ENCODE results near the gene HOXC5. TPM values are rescaled to one million over a fixed set of nuclear protein-coding genes. Genes with fewer than 3 reads are reported as not detected.

The HOXC5 gene
- total and polyA plus RNA-seq, 8 donors = 0.25 to 1.3 TPM; not detected in 6

DNA sequence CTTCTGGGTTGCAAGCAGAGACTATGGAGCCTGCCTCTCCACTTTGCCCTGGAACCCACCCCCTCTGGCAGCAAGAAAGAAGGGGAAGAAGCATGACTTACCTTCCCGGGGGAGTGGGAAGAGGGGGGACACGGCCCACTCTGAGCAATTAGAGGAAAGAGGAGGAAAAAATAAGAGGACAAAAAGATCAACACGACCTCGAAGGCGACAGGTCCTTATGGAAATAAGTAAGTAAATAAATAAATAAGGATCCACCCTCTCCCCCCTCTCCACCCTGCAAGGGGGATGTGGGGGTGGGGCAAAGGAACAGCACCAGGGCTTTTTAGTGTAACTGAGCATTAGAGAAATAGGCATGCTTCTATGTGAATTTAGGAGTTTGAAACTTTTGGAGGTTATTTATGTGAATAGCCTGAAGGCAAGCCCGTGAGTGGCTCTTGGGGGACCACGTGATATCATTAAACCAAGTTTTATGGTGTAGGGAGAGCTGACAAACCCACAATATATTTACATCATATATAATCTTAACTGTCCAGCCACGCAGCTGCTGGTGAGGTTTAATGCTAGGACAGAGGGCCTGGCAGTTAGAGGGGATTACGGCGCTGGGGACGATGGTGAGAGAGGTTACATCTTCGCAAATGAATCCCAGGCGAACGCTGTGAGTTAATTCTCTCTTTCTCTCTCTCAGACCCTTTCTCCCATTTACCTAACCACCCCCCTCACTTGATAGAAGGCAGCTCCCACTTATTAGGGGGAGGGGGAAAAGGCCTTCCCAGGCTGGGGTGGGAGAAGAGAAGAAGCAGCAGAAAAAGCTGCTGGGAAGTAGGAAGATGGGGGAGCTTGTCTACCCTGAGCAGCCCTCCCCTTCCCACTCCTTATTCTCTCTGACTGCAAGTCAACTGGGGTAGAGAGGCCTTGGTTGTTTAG is 4.8 kb downstream of the HOXC5 start:
- Histone ChIP-seq H3K27me3 (peaks cover 0 to 95% (median 27%) of the 10 kb centered on the region in 3 donors), H3K9me3 (no peaks in the 10 kb centered on the region), H3K4me1 (peaks cover 6 to 50% (median 31%) of the 10 kb centered on the region in 4 donors), H3K27ac (peak overlapping the region in 4 of 5 donors; percentile 24 to 62 (median 54)), H3K36me3 (no peaks in the 10 kb centered on the region), H3K4me3 (no peak overlapping the region)
- WGBS, 5 donors = 63 to 78% (median 68%) methylated on average over 14 of the region's 14 CpGs
- DNase-seq = peak in 1 of 2 donors; percentile 37
- no peak for TF ChIP-seq EP300 (IDR thresholded peaks at IDR 0.05)
- no peak for TF ChIP-seq POLR2A (IDR thresholded peaks at IDR 0.05)
- TF ChIP-seq POLR2AphosphoS5 (IDR thresholded peaks at IDR 0.05) = no peak
- TF ChIP-seq, protein P1, sequence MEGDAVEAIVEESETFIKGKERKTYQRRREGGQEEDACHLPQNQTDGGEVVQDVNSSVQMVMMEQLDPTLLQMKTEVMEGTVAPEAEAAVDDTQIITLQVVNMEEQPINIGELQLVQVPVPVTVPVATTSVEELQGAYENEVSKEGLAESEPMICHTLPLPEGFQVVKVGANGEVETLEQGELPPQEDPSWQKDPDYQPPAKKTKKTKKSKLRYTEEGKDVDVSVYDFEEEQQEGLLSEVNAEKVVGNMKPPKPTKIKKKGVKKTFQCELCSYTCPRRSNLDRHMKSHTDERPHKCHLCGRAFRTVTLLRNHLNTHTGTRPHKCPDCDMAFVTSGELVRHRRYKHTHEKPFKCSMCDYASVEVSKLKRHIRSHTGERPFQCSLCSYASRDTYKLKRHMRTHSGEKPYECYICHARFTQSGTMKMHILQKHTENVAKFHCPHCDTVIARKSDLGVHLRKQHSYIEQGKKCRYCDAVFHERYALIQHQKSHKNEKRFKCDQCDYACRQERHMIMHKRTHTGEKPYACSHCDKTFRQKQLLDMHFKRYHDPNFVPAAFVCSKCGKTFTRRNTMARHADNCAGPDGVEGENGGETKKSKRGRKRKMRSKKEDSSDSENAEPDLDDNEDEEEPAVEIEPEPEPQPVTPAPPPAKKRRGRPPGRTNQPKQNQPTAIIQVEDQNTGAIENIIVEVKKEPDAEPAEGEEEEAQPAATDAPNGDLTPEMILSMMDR (IDR thresholded peaks at IDR 0.05) = no peak
- intact Hi-C loops (cut with DNase I; ENCODE audit: low total_unique reads) = no loop called here

GRCh38 chr12:54038284-54038870 is 5.5 kb downstream of the HOXC5 start:
- Histone ChIP-seq H3K4me1 (peaks cover 6 to 43% (median 25%) of the 10 kb centered on the region in 4 donors), H3K4me3 (no peak overlapping the region), H3K27ac (peak overlapping the region in 4 of 5 donors; percentile 24 to 62 (median 54)), H3K36me3 (no peaks in the 10 kb centered on the region), H3K27me3 (peaks cover 0 to 94% (median 19%) of the 10 kb centered on the region in 3 donors), H3K9me3 (no peaks in the 10 kb centered on the region)
- no peak for TF ChIP-seq EP300 (IDR thresholded peaks at IDR 0.05)
- TF ChIP-seq POLR2A (IDR thresholded peaks at IDR 0.05) = no peak
- TF ChIP-seq, protein P1 (IDR thresholded peaks at IDR 0.05) = no peak
- TF ChIP-seq POLR2AphosphoS5 (IDR thresholded peaks at IDR 0.05) = no peak
- DNase-seq = no peak
- WGBS, 5 donors = 66 to 84% (median 69%) methylated on average over 5 of the region's 5 CpGs
- intact Hi-C loops (cut with DNase I; ENCODE audit: low total_unique reads) = no loop called here

GRCh38 chr12:54038871-54039414 is 6.1 kb downstream of the HOXC5 start:
- H3K27me3 ChIP-seq = peaks cover 0 to 92% (median 18%) of the 10 kb centered on the region in 3 donors

More at GRCh38 chr12:54038871-54039414, 6.1 kb downstream of the HOXC5 start:
- WGBS, 5 donors = 53 to 88% (median 57%) methylated on average over 5 to 9 of the region's 9 CpGs
- TF ChIP-seq POLR2A (IDR thresholded peaks at IDR 0.05) = no peak
- TF ChIP-seq EP300 (IDR thresholded peaks at IDR 0.05) = no peak
- TF ChIP-seq POLR2AphosphoS5 (IDR thresholded peaks at IDR 0.05) = no peak
- TF ChIP-seq, protein P1 (IDR thresholded peaks at IDR 0.05) = no peak
- intact Hi-C loops (cut with DNase I; ENCODE audit: low total_unique reads) = no loop called here
- Histone ChIP-seq H3K4me1 (peaks cover 2 to 37% (median 20%) of the 10 kb centered on the region in 4 donors), H3K27ac (peak overlapping the region in 4 of 5 donors; percentile 24 to 62 (median 54)), H3K9me3 (no peaks in the 10 kb centered on the region), H3K36me3 (no peaks in the 10 kb centered on the region), H3K4me3 (no peak overlapping the region)
- peak; percentile 72 to 76 for DNase-seq
